Left ventricle myocardium inferior (tissue), 1 donor: Measurements from ENCODE around the gene PTMA. TPM values are rescaled to one million over a fixed set of nuclear protein-coding genes. Genes with fewer than 3 reads are reported as not detected.

Source experiments
- DNase-seq: peaks from one replicate; pipeline ENCODE4 v3.0.0-alpha.2; 2020
- H3K27ac ChIP-seq: fragments of 200-600 bp; replicated peaks from 2 replicates; pipeline ENCODE4 v1.8.0; 2021
- H3K27me3 ChIP-seq: fragments of 200-600 bp; 2 replicates; pipeline ENCODE4 v1.8.0; 2021; ENCODE audit warnings: low read depth
- H3K36me3 ChIP-seq: fragments of 200-600 bp; 2 replicates; pipeline ENCODE4 v1.8.0; 2021
- H3K4me1 ChIP-seq: fragments of 200-600 bp; 2 replicates; pipeline ENCODE4 v1.8.0; 2021
- H3K4me3 ChIP-seq: fragments of 200-600 bp; 2 replicates; pipeline ENCODE4 v1.8.0; 2021; ENCODE audit warnings: mild to moderate bottlenecking, moderate library complexity
- H3K9me3 ChIP-seq: fragments of 200-600 bp; replicated peaks from 2 replicates; pipeline ENCODE4 v1.8.0; 2021
- CTCF ChIP-seq: fragments of 200-600 bp; IDR thresholded peaks from 2 replicates; pipeline ENCODE4 v1.8.0; 2021; ENCODE audit warnings: antibody characterized with exemption, mild to moderate bottlenecking, borderline replicate concordance
- intact Hi-C: fragments of 100-400 bp; cut with micrococcal nuclease; formaldehyde crosslinking; loops from one replicate; pipeline ENCODE4 v1.11.0; 2022
- total RNA-seq: library from RNA; stranded (reverse); fragmentation: NEBNext Ultra II Directional; extraction: Animal tissue kit (Norgen Biotek cat#: 25700); gene quantifications from one replicate; pipeline ENCODE4 v1.2.1, GENCODE V29; 2021
- donor health status: DM: no; HTN: yes; CAD: no; lungs with severe emphysema.

Gene PTMA
- total RNA-seq, 1 donor from 2014 or later, result 209 TPM

GRCh38 chr2:231687961-231688360 is 20.4 kb upstream of the PTMA start:
- H3K4me3 ChIP-seq, result no peak overlapping the region
- H3K36me3 ChIP-seq, result no peaks in the 10 kb centered on the region
- intact Hi-C loops, result no loop called here
- TF ChIP-seq CTCF, result no peak
- no peak for DNase-seq
- H3K27me3 ChIP-seq, result no peaks in the 10 kb centered on the region
- H3K9me3 ChIP-seq, result no peaks in the 10 kb centered on the region
- peaks cover 27% of the 10 kb centered on the region for H3K4me1 ChIP-seq
- H3K27ac ChIP-seq, result no peak overlapping the region

GRCh38 chr2:231688719-231689118 is 19.6 kb upstream of the PTMA start:
- Histone ChIP-seq H3K4me3 (no peak overlapping the region), H3K27me3 (no peaks in the 10 kb centered on the region), H3K36me3 (no peaks in the 10 kb centered on the region), H3K9me3 (no peaks in the 10 kb centered on the region), H3K27ac (no peak overlapping the region), H3K4me1 (peaks cover 23% of the 10 kb centered on the region)
- intact Hi-C loops, result no loop called here
- no peak for DNase-seq
- TF ChIP-seq CTCF, result no peak

GRCh38 chr2:231689124-231689893 is 19.0 kb upstream of the PTMA start:
- no peaks in the 10 kb centered on the region for H3K27me3 ChIP-seq
- no peaks in the 10 kb centered on the region for H3K9me3 ChIP-seq
- H3K4me1 ChIP-seq, result peaks cover 17% of the 10 kb centered on the region
- no peaks in the 10 kb centered on the region for H3K36me3 ChIP-seq
- no peak overlapping the region for H3K27ac ChIP-seq
- no peak overlapping the region for H3K4me3 ChIP-seq
- TF ChIP-seq CTCF, result no peak
- intact Hi-C loops, result no loop called here
- DNase-seq, result no peak

GRCh38 chr2:231691251-231691772 is 17.0 kb upstream of the PTMA start:
- Histone ChIP-seq H3K4me3 (no peak overlapping the region), H3K36me3 (no peaks in the 10 kb centered on the region), H3K4me1 (peaks cover 14% of the 10 kb centered on the region), H3K27me3 (no peaks in the 10 kb centered on the region), H3K9me3 (no peaks in the 10 kb centered on the region), H3K27ac (no peak overlapping the region)
- DNase-seq, result no peak
- no peak for TF ChIP-seq CTCF
- intact Hi-C loops, result no loop called here

GRCh38 chr2:231692847-231693246 is 15.5 kb upstream of the PTMA start:
- H3K4me3 ChIP-seq, result no peak overlapping the region
- no peaks in the 10 kb centered on the region for H3K27me3 ChIP-seq
- peaks cover 5% of the 10 kb centered on the region for H3K4me1 ChIP-seq
- no peaks in the 10 kb centered on the region for H3K9me3 ChIP-seq
- H3K27ac ChIP-seq, result no peak overlapping the region
- no peak for DNase-seq
- no peak for TF ChIP-seq CTCF
- intact Hi-C loops, result no loop called here
- H3K36me3 ChIP-seq, result no peaks in the 10 kb centered on the region
